Stromal cell of bone marrow (primary cell): ENCODE data around the gene ZWILCH.
"Not testable (repeated sequence)": the region's sequence is repeated elsewhere in the genome, so short reads cannot be mapped to it uniquely, and the experiment has no call there.

ENCODE experiments used
- DNase-seq: peaks from one replicate; pipeline ENCODE4 v3.0.0-alpha.2; 2012; ENCODE audit warnings: low read depth

The ZWILCH gene

GRCh38 chr15:66504563-66505429, at the start of gene ZWILCH, which contains the start of gene RPL4:
Gene ZWILCH, plus strand, starts transcription at chr15:66505326. Its CDS starts 13 bp downstream, at chr15:66505339.
Gene RPL4, minus strand, starts transcription at chr15:66504855. Its CDS starts 65 bp downstream, at chr15:66504790.
- DNase-seq, result peak; percentile 74

GRCh38 chr15:66456211-66456610, 48.9 kb upstream of the ZWILCH start:
- DNase-seq, result no peak

- DNase-seq, result no peak
Observed at GRCh38 chr15:66459818-66460615, 45.1 kb upstream of the ZWILCH start.

- DNase-seq, result not testable (repeated sequence)
Observed at GRCh38 chr15:66461294-66461693, 43.8 kb upstream of the ZWILCH start.

- no peak for DNase-seq
Observed at GRCh38 chr15:66461917-66462316, 43.2 kb upstream of the ZWILCH start.

GRCh38 chr15:66462627-66463026, 42.5 kb upstream of the ZWILCH start:
- no peak for DNase-seq

- not testable (repeated sequence) for DNase-seq
Observed at GRCh38 chr15:66465294-66465693, 39.8 kb upstream of the ZWILCH start.

- DNase-seq, result not testable (repeated sequence)
Observed at GRCh38 chr15:66467162-66468040, 37.7 kb upstream of the ZWILCH start.

GRCh38 chr15:66470825-66471224, 34.3 kb upstream of the ZWILCH start:
- not testable (repeated sequence) for DNase-seq

GRCh38 chr15:66472176-66472999, 32.7 kb upstream of the ZWILCH start:
- peak; percentile 13 for DNase-seq

GRCh38 chr15:66474135-66474534, 31.0 kb upstream of the ZWILCH start:
- no peak for DNase-seq

GRCh38 chr15:66474963-66475362, 30.2 kb upstream of the ZWILCH start:
- no peak for DNase-seq

GRCh38 chr15:66476535-66476934, 28.6 kb upstream of the ZWILCH start:
- DNase-seq, result no peak

- no peak for DNase-seq
Observed at GRCh38 chr15:66477011-66477410, 28.1 kb upstream of the ZWILCH start.

GRCh38 chr15:66480267-66480666, 24.9 kb upstream of the ZWILCH start:
- DNase-seq, result no peak

- no peak for DNase-seq
Observed at GRCh38 chr15:66481107-66481856, 23.8 kb upstream of the ZWILCH start.

- no peak for DNase-seq
Observed at GRCh38 chr15:66482539-66482938, 22.6 kb upstream of the ZWILCH start.

- DNase-seq, result peak; percentile 31
Observed at GRCh38 chr15:66483131-66483566, 22.0 kb upstream of the ZWILCH start.

- no peak for DNase-seq
Observed at GRCh38 chr15:66484539-66485112, 20.5 kb upstream of the ZWILCH start.

GRCh38 chr15:66486887-66487286, 18.2 kb upstream of the ZWILCH start:
- no peak for DNase-seq
